Activated CD4-positive, alpha-beta T cell treated with anti-CD3 and anti-CD28 coated beads, Interleukin-2, amount 10 ng/mL, durations not matched to agents 7 days and 5 days (primary cell): ENCODE measurements around the gene DPPA5. TPM values are rescaled to one million over a fixed set of nuclear protein-coding genes. Genes with fewer than 3 reads are reported as not detected.

Experiments used
- CTCF ChIA-PET: fragments of 350-600 bp; sonication (Branson Sonifier 250); formaldehyde crosslinking; loops from one replicate; lab custom pipeline; 2021; ENCODE audit warnings: antibody characterized with exemption; lab: Charles Lee
- POLR2A ChIA-PET: fragments of 350-600 bp; sonication (Branson Sonifier 250); formaldehyde crosslinking; loops from one replicate; lab custom pipeline; 2021; ENCODE audit warnings: antibody characterized with exemption; lab: Charles Lee
- DNase-seq: peaks from one replicate; pipeline ENCODE4 v3.0.0-alpha.2; 2020
- H3K27ac Mint-ChIP-seq: one replicate; pipeline ENCODE4 v1.8.0; 2021; ENCODE audit warnings: mild to moderate bottlenecking, moderate library complexity, mixed read lengths
- H3K27me3 Mint-ChIP-seq: one replicate; pipeline ENCODE4 v1.8.0; 2021; ENCODE audit warnings: mixed read lengths
- H3K36me3 Mint-ChIP-seq: one replicate; pipeline ENCODE4 v1.8.0; 2021; ENCODE audit warnings: low read depth, mixed read lengths
- H3K4me1 Mint-ChIP-seq: one replicate; pipeline ENCODE4 v1.8.0; 2021; ENCODE audit warnings: mixed read lengths
- H3K4me3 Mint-ChIP-seq: one replicate; pipeline ENCODE4 v1.8.0; 2021; ENCODE audit warnings: mild to moderate bottlenecking, moderate library complexity, mixed read lengths
- H3K9me3 Mint-ChIP-seq: one replicate; pipeline ENCODE4 v1.8.0; 2021; ENCODE audit warnings: mixed read lengths
- total RNA-seq, 2 experiments: library from RNA; stranded (reverse); gene quantifications; one replicate each; pipeline ENCODE4 v1.2.3, GENCODE V29; 2021

The DPPA5 gene
- total RNA-seq, 2 experiments from 2014 or later, result not detected

DNA sequence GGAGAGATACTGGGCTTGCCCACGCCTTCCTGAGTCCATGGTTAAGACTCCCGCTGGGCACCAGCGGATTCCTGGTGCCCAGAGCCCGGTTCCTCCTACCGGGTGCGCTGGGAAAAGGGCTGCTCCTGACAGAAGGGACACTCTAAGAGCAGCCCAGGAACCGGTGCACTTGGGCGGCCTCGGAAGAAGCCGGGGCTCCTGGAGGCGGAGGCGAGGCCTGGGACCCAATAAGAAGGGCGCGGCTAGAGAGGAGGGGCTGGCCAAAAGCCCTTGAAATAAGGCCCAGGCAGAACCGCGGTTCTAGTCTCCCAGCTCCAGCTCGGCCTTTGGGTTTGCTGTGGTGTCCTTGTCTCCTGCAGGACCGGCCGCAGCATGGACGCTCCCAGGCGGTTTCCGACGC lies 8.3 kb upstream of the DPPA5 start, which contains the start of gene KHDC3L:
KHDC3L (plus strand) TSS at position 301 of the 400 bp plus-strand sequence; CDS start at position 373, 72 bp downstream.
- Mint-ChIP-seq H3K27ac (no peak within 1 kb of the TSS), H3K27me3 (peaks cover 2% of the 10 kb centered on the region), H3K4me1 (no peaks in the 10 kb centered on the region), H3K36me3 (no peaks in the 10 kb centered on the region), H3K4me3 (no peak within 1 kb of the TSS), H3K9me3 (no peaks in the 10 kb centered on the region)
- ChIA-PET CTCF (no interaction called here), POLR2A (no interaction called here)
- no peak for DNase-seq

DNA sequence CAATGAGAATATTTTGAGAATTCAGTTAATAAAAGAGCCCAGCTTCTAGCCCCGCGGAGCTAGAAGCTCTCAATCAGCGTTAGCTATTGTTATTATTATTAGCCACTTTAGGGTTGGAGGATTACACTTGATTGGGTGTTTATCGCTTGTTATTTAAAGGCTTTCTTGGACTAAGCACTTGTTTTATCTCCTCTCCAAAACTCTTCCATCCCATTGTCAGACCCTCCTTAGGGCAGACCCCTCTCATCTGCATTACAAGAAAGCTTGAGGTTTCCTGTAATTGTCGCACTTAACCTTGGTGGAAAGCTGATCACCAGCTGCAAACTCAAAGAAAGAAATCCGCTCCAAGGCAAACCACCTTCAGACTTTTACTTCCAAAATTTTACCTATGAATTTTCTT lies 4.8 kb downstream of the DPPA5 start:
- no peak for DNase-seq
- no peaks in the 10 kb centered on the region for H3K36me3 Mint-ChIP-seq
- no peak overlapping the region for H3K4me3 Mint-ChIP-seq
- no peaks in the 10 kb centered on the region for H3K4me1 Mint-ChIP-seq
- ChIA-PET CTCF (interaction anchor here (0.8 to 1.3 kb wide), 2 partner anchors 21 to 30 kb away, joined by 3 read pairs; no protein-coding TSS in a partner anchor), POLR2A (no interaction called here)
- H3K27me3 Mint-ChIP-seq, result peaks cover 44% of the 10 kb centered on the region
- H3K9me3 Mint-ChIP-seq, result no peaks in the 10 kb centered on the region
- no peak overlapping the region for H3K27ac Mint-ChIP-seq

DNA sequence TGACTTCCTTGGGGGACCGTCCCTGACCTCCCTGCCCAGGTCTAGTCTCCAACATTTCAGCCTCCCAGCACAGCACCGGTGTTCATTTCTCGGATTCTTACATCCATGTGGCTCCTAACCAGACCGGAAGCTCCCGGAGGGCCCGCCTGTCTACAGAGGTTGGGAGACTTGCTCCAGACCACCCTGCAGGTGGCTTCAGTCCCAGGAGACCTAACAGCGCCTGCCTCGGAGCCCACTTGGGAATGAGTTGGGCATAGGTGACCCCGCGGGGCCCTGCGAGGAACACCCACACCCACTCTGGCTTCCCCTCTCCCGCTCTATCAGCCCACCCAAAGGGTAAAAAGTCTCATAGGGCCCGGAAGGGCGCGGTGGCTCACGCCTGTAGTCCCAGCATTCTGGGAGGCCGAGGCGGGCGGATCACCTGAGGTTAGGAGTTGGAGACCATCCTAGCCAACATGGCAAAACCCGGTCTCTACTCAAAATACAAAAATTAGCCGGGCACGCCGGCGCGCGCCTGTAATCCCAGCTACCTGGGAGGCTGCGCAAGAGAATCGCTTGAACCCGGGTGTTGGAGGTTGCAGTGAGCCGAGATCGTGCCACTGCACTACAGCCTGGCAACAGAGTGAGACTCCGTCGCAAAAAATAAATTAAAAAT lies 5.4 kb downstream of the DPPA5 start:
- no peak for DNase-seq
- ChIA-PET CTCF (interaction anchor here (1.3 kb wide), 1 partner anchor 21 kb away, joined by 3 read pairs; no protein-coding TSS in a partner anchor), POLR2A (no interaction called here)
- H3K27ac Mint-ChIP-seq, result no peak overlapping the region
- peaks cover 47% of the 10 kb centered on the region for H3K27me3 Mint-ChIP-seq
- no peak overlapping the region for H3K4me3 Mint-ChIP-seq
- H3K9me3 Mint-ChIP-seq, result no peaks in the 10 kb centered on the region
- no peaks in the 10 kb centered on the region for H3K36me3 Mint-ChIP-seq
- no peaks in the 10 kb centered on the region for H3K4me1 Mint-ChIP-seq

DNA sequence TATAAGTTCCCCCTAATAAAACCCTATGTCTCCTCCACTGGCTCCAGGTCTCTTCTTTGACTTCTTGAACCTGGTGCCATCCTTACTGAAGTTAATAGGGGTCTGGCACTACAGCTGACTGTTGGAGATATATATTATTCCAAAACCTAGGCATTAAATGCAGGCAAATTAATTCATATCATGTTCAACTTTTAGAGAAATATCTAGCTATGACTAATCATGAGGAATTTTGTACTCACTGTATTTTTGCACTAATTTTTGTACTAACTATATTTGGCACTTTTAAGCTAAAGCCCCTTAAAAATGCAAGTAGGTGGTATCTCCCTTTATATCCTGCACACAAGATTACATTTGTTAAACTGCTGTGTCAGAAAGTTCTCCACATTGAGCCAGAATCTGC lies 10.9 kb downstream of the DPPA5 start:
- H3K27me3 Mint-ChIP-seq, result peaks cover 30% of the 10 kb centered on the region
- no peaks in the 10 kb centered on the region for H3K36me3 Mint-ChIP-seq
- CTCF ChIA-PET, result no interaction called here
- H3K4me3 Mint-ChIP-seq, result no peak overlapping the region
- H3K4me1 Mint-ChIP-seq, result no peaks in the 10 kb centered on the region
- H3K27ac Mint-ChIP-seq, result no peak overlapping the region
- POLR2A ChIA-PET, result no interaction called here
- H3K9me3 Mint-ChIP-seq, result no peaks in the 10 kb centered on the region
- DNase-seq, result no peak

DNA sequence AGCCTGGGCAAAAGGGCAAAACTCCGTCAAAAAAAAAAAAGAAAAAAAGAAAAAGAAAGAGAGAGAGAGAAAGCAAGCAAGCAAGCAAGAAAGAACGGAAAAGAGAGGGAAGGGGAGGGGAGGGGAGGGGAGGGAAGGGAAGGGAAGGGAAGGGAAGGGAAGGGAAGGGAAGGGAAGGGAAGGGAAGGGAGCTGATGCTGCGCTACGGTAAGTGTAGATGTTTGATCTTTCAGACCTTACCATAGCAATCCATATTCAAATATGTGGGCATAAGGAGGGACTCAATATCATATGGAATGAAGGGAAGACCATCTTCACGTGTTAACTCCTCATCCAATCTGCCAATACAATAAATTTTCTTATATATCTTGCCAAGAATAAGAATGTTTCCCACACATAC lies 11.9 kb downstream of the DPPA5 start:
- no peak overlapping the region for H3K4me3 Mint-ChIP-seq
- peaks cover 24% of the 10 kb centered on the region for H3K27me3 Mint-ChIP-seq
- no peaks in the 10 kb centered on the region for H3K4me1 Mint-ChIP-seq
- POLR2A ChIA-PET, result no interaction called here
- DNase-seq, result no peak
- CTCF ChIA-PET, result no interaction called here
- no peaks in the 10 kb centered on the region for H3K9me3 Mint-ChIP-seq
- H3K27ac Mint-ChIP-seq, result no peak overlapping the region
- H3K36me3 Mint-ChIP-seq, result no peaks in the 10 kb centered on the region

DNA sequence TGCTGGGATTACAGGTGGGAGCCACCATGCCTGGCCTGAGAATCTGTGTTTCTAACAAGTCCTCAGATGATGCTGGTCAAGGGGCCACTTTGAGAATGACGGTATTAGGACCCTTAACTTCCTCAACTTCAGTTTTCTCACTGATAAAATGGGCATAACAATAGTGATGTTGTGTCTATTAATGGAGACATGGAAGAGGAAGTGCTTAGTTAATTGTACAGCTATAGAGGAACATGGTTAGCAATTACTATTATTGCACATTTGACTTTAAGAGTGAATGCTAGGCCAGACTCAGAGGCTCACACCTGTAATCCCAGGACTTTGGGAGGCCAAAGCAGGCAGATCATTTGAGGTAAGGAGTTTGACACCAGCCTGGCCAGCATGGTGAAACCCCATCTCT lies 12.7 kb downstream of the DPPA5 start:
- H3K9me3 Mint-ChIP-seq, result no peaks in the 10 kb centered on the region
- no peaks in the 10 kb centered on the region for H3K36me3 Mint-ChIP-seq
- CTCF ChIA-PET, result interaction anchor here (0.7 to 1.4 kb wide), 2 partner anchors 10 kb away, joined by 3 to 6 read pairs; no protein-coding TSS in a partner anchor
- H3K4me1 Mint-ChIP-seq, result no peaks in the 10 kb centered on the region
- no peak overlapping the region for H3K27ac Mint-ChIP-seq
- no peak for DNase-seq
- POLR2A ChIA-PET, result interaction anchor here (0.6 kb wide), 1 partner anchor 24 kb away, joined by 8 read pairs; no protein-coding TSS in a partner anchor
- H3K4me3 Mint-ChIP-seq, result no peak overlapping the region
- H3K27me3 Mint-ChIP-seq, result peaks cover 18% of the 10 kb centered on the region

DNA sequence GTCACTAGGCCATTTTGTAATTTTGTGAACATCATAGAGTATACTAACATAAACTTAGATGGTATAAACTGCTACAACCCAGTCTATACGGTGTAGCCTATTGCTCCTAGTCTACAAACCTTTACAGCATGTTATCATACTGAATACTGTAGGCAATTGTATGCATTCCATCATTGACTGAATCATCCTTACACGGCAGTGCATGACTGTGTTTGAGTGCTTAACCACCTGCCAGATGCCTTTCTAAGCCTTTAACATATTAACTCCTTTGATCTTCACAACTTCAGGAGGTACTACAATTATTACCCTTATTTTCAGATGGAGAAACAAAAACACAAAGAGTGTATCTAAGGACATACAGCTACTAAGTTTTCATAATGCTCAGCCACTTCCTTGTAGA lies 14.0 kb downstream of the DPPA5 start:
- H3K4me3 Mint-ChIP-seq, result no peak overlapping the region
- CTCF ChIA-PET, result no interaction called here
- no peak overlapping the region for H3K27ac Mint-ChIP-seq
- H3K27me3 Mint-ChIP-seq, result peaks cover 16% of the 10 kb centered on the region
- POLR2A ChIA-PET, result no interaction called here
- H3K4me1 Mint-ChIP-seq, result no peaks in the 10 kb centered on the region
- DNase-seq, result no peak
- H3K36me3 Mint-ChIP-seq, result no peaks in the 10 kb centered on the region
- H3K9me3 Mint-ChIP-seq, result no peaks in the 10 kb centered on the region

DNA sequence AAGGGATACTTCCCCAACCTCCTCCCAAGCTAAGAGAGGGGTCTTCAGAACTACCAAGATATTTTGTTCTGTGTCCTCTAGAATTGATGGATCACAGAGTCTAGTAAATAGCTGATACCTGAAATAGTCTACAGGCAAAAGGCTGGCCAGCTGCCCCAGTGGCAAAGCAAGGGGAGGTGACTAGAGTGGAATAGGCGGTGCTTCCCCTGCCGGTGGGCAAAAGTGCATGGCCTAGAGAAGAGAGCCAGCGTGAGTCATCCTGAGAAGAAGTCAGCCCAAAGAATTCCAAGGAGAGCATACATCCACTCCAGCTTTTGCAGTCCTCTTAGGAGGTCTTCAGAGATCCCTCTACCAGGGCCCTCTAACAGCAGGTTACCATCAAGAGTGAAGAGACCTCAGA lies 14.7 kb downstream of the DPPA5 start:
- POLR2A ChIA-PET, result no interaction called here
- H3K27ac Mint-ChIP-seq, result no peak overlapping the region
- CTCF ChIA-PET, result interaction anchor here (0.7 kb wide), 1 partner anchor 49 kb away, joined by 3 read pairs; no protein-coding TSS in a partner anchor
- no peaks in the 10 kb centered on the region for H3K4me1 Mint-ChIP-seq
- H3K4me3 Mint-ChIP-seq, result no peak overlapping the region
- DNase-seq, result no peak
- H3K9me3 Mint-ChIP-seq, result no peaks in the 10 kb centered on the region
- H3K27me3 Mint-ChIP-seq, result peaks cover 13% of the 10 kb centered on the region
- no peaks in the 10 kb centered on the region for H3K36me3 Mint-ChIP-seq

DNA sequence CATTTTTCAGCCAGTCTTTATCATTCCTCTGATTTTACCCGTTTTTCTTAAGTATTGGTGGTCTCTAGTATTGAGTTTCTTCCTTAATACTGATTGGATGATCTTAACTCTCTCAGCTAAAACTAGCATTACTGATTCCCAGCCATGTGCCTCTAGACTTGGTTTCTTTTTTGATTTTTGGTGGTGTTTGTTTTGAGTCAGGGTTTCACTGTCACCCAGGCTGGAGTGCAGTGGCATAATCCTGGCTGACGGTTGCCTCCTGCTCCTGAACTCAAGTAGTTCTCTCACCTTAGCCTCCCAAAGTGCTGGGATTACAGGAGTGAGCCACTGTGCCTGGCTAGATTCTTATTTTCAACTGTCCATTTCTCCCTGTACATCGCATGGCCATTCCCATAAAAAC lies 24.9 kb downstream of the DPPA5 start:
- no peak for DNase-seq

DNA sequence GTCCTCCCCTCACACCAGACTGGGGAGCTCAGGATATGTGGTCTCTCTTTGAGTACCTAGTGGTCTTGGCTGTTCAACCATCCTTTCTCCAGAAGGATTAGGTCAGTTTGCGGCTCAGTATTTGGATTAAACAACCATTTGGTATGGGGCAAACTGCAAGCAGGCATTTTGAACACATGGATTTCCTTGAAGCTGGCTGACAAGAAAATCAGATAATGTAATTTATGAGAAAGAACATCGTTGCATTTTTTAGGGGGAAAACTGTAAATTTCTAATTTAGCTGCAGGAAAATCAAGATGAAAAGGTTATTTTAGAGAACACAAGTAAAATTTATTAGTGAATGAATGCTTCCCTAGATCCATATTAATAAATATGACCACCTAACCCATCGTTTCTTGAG lies 25.3 kb downstream of the DPPA5 start:
- H3K36me3 Mint-ChIP-seq, result no peaks in the 10 kb centered on the region

More for the DNA sequence above, 24.9 kb downstream of the DPPA5 start:
- Mint-ChIP-seq H3K9me3 (no peaks in the 10 kb centered on the region), H3K27ac (no peak overlapping the region), H3K27me3 (peaks cover 30% of the 10 kb centered on the region), H3K36me3 (no peaks in the 10 kb centered on the region), H3K4me3 (no peak overlapping the region), H3K4me1 (peaks cover 7% of the 10 kb centered on the region)
- ChIA-PET POLR2A (no interaction called here), CTCF (interaction anchor here (0.6 to 1.5 kb wide), 2 partner anchors 60 to 1731 kb away, joined by 3 read pairs; no protein-coding TSS in a partner anchor)

DNA sequence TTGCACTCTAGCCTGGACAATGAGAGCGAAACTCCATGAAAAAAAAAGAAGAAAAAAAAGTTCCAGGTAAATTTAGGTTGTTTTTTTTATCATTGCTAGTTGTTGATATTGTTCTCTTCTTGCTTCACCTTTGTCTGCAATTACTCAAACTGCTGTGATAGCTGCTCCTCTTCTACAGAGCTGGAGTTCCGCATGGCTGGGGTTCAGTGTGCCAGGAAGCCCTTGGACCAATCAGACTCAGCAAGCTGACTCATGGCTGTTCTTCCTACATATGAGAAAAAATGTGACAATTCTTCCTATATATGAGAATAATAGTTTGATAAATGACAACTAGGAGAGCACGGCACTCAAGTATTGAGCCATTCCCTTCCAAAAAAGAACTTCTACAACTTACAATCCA lies 28.4 kb downstream of the DPPA5 start:
- Mint-ChIP-seq H3K4me3 (no peak overlapping the region), H3K27me3 (peaks cover 15% of the 10 kb centered on the region), H3K9me3 (no peaks in the 10 kb centered on the region), H3K27ac (no peak overlapping the region), H3K36me3 (no peaks in the 10 kb centered on the region), H3K4me1 (peaks cover 7% of the 10 kb centered on the region)
- POLR2A ChIA-PET, result no interaction called here
- CTCF ChIA-PET, result interaction anchor here (1.2 kb wide), 1 partner anchor 160 kb away, joined by 3 read pairs; no protein-coding TSS in a partner anchor
- no peak for DNase-seq

More for the DNA sequence above, 25.3 kb downstream of the DPPA5 start:
- peaks cover 30% of the 10 kb centered on the region for H3K27me3 Mint-ChIP-seq
- ChIA-PET CTCF (interaction anchor here (0.6 to 1.6 kb wide), 4 partner anchors 20 to 1731 kb away, joined by 3 read pairs; no protein-coding TSS in a partner anchor), POLR2A (no interaction called here)
- H3K27ac Mint-ChIP-seq, result no peak overlapping the region
- H3K4me3 Mint-ChIP-seq, result no peak overlapping the region
- no peaks in the 10 kb centered on the region for H3K9me3 Mint-ChIP-seq
- DNase-seq, result no peak
- peaks cover 7% of the 10 kb centered on the region for H3K4me1 Mint-ChIP-seq

DNA sequence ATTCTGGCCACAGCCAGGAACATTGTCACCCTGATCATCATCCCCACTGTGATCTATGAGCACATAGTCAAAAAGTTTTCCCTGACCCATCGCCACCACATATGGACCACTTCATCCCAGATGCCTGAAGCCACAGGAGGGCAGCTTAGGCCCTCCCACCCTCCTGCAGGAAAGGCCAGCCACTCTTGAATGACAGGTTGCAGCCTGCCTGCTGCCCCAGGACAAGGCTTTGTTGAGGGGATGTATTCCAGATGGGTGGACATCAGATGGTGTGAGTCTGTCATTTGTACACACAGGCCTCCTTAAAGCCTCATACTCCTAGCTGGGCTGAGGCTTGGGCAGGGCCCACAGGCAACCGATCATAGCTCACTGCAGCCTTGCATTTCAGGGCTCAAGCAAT lies 30.8 kb downstream of the DPPA5 start:
- ChIA-PET CTCF (no interaction called here), POLR2A (no interaction called here)

More for the DNA sequence above, 30.8 kb downstream of the DPPA5 start:
- Mint-ChIP-seq H3K4me3 (no peak overlapping the region), H3K36me3 (no peaks in the 10 kb centered on the region), H3K4me1 (no peaks in the 10 kb centered on the region), H3K27ac (no peak overlapping the region), H3K27me3 (peaks cover 3% of the 10 kb centered on the region), H3K9me3 (peaks cover 2% of the 10 kb centered on the region)
- no peak for DNase-seq
